Right forelimb (tissue), 1 donor: ENCODE measurements around the gene MEAK7.

ENCODE experiments used
- DNase-seq: peaks from one replicate; pipeline ENCODE4 v3.0.0-alpha.2; 2018

The MEAK7 gene, protein sequence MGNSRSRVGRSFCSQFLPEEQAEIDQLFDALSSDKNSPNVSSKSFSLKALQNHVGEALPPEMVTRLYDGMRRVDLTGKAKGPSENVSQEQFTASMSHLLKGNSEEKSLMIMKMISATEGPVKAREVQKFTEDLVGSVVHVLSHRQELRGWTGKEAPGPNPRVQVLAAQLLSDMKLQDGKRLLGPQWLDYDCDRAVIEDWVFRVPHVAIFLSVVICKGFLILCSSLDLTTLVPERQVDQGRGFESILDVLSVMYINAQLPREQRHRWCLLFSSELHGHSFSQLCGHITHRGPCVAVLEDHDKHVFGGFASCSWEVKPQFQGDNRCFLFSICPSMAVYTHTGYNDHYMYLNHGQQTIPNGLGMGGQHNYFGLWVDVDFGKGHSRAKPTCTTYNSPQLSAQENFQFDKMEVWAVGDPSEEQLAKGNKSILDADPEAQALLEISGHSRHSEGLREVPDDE

DNA sequence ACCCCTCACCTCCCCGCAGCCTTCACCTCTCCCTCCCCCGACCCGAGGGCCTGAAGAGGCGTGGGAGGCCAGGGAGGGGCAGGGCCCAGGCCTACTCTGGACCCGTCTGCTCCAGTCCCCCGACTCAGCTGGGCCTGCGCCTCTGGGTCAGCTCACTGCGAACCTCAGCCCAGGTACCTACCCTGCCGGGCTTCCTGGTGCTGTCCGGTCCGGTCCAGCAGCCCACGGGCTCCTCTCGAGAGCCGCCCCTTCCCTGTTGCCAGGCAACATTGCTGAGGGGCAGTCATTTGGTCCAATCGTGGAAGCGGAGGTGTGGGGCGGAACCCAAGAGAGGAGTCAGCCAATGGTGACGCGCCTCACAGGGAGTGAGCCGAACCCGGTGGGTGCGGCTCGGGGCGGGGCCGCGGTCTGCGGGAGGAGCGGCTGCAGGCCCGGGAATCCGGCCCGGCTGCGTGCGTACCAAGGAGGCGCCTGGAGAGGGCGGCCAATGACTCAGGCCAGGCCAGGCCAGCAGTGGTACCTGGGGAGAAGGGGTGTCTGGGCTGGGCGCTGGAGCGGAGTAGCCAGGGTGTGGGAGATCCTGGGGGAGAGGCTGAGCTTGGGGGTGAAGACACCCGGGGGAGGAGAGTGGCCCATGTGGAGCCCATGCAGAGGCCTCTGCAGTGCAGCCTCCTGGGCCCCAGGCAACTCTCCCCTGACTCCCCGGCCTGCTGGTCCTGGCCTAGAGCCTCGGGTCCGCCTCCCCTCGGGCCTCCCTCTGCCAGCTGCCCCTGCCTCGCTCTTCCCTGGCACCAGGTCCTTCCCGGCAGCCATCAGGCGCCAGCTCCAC lies at the start of gene MEAK7:
Gene MEAK7 (minus strand): TSS at position 240 of the 829 bp plus-strand sequence. CDS start 6,573 bp downstream, outside the sequence.
- DNase-seq, result peak; percentile 100

DNA sequence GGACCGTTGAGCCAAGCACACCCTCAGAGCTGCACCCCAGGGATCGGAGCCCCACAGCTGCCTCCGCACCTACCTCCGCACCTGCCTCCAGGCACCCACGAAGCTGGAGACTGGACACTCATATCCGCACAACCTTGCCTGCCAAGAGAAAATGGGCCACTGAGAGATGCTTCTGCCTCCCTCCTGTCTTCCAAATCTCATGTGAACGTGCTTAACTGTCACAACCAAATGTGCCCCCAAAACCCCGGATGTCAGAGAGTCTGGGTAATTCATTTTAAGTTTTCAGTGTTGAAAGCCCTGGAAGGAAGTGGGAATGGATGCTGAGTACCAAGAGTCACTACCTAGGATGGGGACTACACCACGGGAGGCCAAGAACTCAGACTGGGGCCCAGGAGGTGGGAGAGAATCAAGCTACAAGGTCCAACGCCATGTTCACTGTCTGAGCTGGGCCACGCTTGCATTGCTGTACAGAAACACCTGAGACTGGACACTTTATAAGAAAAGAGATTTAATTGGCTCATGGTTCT lies 49.5 kb upstream of the MEAK7 start:
- DNase-seq, result no peak

DNA sequence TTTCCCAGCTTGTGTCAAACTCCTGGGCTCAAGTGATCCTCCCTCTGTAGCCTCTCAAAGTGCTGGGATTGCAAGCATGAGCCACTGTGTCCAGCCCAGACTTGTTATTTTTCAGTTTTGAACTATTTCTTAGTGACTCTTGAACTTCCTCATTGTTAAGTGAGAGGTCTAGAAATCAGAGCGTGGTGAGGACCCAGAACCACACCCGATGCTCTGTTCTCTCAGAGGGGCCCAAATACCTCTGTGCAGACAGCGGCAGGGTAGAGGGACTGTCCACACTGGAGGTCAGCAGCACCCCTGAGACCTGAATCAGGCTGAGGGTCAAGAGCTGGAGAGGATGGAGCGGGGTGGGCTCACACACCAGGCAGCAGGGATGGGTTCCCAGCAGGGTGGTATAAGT lies 47.7 kb upstream of the MEAK7 start:
- no peak for DNase-seq

DNA sequence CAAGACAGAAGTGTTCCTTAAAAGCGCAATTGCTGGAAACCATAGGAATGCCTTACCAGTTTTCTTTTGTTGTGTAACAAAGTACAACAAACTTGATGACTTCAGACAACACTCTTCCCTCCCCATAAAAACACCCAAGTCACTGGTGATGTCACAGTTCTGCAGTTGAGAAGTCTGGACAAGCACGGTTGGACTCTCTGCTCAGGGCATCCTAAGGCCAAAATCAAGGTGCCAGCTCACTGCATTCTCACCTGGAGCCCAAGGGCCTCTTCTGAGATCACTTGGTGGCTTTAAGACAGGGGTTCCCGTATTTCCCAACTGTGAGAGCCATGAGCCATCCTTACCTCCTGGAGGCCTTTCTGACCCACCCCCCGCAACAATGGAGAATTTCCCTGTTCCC lies 45.6 kb upstream of the MEAK7 start:
- no peak for DNase-seq

DNA sequence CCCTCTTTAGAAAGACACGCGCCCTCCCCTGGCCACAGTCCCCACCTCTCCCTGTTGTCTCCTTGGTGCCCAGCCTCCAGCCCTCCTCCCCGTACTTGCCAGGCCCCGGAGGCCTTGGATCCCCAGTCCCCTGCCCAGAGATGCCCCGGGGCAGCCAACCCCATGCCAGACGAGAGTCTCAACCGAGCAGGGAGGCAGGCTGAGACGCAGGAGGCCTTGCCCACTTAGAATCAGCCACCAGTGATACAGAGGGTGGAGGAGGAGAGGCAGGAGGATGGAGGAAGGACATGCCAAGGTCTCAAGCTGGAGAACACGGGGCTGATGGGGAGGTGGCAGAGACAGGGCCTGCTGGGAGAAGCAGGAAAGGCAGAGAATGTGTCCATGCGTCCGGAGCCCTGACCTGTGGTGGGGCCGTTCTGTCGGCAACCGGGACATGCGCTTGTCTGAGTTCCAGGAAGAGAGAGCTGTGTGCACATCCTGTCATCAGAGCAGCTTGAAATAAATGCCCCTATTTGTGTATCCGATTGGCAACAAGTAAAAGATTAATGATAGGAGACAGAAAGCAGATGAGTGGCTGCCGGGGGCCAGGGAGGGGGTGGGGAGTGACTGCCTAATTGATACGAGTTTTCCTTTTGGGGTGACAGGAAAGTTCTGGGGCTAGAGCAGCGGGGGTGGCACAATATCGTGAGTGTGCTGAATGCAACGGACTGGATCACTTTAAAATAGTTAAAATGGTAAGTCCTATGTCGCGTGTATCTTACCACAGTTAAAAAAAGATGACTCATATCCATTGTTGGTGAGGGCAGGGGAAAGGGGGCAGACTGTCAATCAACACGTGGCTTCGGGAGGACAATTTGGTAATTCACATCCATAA lies 44.7 kb upstream of the MEAK7 start:
- DNase-seq, result no peak

DNA sequence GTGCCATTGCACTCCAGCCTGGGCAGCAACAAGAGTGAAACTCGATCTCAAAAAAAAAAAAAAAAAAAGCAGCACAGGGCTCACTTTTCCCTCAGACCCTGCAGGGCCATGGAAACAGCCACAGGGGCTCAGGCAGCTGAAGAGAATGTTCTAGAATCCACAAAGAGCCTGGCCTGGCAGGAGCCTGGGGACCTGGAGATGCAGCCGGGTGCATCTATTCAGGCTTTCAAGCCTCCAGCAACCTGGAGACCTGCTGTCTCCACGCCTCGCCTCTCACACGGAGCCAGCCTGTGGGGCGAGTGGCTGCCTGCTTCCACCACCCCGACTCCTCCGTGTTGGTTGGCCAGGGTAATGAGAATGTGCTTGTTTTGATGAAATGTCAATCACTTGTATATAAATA lies 44.0 kb upstream of the MEAK7 start:
- no peak for DNase-seq

DNA sequence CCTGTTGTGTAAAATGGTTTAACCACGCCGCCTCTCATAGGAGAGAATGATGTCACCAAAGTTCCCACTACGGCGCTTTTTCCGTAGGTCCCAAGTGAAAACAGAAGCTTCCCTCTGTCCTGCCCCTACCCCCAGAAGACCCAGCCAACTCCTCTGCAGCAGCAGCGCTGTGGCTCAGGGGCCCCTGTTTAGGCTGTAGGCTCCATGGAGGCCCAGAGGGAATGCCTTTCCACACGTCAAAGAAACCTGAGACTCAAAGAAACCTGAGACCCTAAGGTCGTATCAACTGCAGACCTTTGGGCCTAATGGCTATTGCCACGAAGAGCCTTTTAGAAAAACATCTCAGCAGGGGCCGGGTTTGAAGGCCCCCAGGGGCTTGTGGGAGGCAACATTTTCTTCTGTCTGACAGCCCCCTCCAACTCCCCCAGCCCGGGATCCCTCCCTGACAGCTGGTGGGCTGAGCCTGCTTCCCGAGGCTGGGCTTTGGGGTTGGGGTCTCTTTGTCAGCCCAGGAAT lies 43.1 kb upstream of the MEAK7 start:
- no peak for DNase-seq

DNA sequence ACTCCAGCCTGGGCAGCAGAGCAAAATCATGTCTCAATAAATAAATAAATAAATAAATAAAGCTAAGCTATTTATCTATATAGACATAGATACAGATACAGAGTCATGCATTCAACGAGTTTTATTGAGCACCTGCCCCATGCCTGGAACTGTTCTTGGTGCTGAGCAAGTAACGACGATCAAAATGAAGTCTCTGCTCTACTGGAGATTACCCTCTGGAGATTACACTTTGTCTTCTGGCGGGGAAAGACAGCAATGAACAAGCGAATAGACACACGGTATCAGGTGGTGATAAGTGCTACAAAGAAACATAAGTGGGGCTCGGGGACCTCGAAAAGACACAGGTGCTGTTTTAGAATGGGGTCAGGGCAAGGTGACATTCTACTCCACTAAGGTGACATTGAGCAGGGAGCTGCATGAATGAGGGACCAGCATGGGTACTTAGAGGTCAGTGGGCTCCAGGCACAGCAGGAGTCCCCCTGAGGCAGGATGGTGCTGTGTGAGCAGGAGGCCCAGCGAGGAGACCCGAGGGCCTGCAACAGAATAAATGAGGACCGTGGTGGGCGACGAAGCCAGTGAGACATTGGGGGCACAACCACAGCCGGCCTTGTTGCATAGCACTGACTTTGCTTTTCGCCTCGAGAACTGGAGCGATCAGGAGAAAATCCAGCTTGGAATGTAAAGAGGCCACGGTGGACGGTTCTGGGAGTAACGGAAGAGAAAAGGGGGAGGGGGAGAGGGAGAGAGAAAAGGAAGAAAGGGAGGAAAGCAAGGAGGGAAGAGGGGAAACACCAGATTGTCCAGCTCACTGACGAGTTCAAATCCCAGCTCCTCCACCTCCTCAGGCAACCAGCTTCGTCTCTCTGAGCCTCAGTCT lies 42.4 kb upstream of the MEAK7 start:
- DNase-seq, result no peak

DNA sequence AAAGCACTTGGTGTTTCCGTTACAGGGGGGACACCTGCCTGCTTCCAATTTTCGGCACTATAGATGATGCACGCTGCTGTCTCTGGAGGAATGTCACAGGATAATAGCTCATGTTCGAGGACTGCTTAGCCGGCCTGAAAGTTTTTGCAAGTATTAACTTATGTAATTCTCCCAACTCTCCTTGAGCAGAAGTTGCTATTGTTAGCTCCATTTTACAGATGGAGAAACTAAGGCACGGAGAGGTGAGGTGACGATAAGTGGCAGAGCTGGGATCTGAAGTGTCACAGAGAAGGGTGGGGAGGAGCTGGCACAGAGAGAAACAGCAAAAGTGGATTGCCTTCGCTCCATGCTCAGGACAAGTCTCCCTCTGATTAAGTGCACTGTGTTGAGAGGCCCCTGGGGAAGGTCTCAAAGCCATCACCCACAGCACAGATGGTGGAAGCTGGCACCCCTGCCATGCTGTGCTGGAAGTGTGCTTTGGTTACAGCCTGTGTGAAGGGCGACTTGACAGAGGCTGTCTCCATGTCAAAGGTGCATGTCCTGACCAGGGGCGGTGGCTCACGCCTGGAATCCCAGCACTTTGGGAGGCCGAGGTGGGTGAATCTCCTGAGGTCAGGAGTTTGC lies 40.8 kb upstream of the MEAK7 start:
- no peak for DNase-seq

DNA sequence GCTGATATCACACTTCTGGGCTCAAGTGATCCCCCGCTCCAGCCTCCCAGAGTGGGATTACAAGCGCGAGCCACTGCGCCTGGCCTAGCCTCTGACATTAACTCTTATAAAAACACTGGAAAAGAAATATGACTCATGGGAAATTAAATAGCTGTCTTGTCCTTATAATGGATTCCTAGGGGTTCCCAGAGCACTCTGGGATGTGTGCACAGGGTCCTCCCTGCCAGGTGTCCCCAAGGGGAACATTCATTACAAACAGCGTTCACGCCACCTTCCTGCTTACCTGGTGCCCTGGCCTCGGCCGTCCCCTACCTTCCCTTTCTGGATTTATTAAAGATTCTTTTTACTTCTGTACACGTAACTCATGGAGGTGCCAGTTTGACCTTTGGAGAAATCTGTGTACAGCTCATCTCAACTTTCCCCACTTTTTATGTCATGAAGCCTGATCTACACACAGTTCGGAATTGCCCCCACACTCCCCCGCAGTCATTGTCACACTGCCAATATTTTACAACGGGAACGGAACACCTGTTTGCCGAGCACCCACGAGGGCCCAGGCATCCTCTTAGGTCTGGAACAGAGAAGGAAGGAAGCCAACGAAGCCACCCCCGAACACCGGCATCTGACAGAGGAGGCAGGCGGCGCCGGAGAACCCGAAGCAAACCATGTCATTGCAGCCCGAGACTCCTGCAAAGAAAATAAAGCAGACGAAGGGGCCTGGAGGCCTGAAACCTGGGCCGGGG lies 39.7 kb upstream of the MEAK7 start:
- no peak for DNase-seq

DNA sequence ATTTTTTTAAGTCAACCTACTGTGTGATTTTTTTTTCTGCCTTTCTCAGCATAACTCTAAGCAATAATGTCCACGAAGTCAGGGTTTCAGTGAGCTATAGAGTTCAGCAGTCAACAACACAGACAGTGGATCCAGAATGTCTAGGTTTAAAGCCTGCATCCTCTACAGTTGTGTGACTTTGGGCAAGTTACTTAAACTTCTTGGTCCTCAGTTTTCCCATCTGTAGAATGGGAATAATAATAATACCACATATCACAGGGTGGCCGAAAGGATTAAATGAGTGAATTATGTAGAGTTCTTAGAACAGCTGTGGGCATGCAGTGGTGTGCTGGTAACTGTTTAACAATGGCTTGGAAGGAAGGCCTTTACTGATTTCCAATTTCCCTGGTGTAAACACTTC lies 38.8 kb upstream of the MEAK7 start:
- no peak for DNase-seq

DNA sequence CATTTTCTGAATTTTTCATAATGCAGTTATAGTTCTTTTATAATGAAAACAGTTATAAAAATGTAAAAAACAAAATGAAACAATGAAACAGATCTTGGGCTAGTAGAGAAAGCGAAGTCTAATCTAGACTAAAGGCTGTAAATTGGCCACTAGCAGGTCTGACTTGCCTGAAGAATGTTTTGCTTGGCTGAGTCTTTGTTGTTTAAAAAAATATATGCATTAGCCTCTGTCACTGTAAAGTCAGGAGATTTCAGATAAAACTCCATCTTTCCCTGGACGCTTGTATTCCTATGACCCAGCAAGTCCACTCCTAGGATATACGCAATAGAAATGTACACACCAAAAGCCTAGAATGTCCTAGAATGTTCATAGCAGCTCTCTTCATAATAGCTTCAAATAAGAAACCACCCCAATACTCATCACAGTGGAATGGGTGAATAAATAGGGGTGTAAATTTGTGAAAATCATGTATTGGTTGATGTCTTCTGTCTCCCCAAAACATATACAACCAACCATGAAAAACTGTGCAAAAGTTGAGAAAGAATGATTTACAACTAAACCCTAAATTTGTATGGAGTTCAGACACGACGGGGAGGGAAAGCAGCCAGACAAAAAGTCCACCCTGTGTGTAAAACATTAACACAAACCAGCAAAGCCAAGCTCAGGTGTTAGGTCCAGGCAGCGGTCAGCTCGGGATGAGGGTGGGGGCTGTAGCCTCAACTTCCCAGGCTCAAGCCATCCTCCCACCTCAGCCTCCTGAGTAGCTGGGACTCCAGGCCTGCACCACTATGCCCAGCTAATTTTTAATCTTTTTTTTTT lies 37.7 kb upstream of the MEAK7 start:
- DNase-seq, result no peak

DNA sequence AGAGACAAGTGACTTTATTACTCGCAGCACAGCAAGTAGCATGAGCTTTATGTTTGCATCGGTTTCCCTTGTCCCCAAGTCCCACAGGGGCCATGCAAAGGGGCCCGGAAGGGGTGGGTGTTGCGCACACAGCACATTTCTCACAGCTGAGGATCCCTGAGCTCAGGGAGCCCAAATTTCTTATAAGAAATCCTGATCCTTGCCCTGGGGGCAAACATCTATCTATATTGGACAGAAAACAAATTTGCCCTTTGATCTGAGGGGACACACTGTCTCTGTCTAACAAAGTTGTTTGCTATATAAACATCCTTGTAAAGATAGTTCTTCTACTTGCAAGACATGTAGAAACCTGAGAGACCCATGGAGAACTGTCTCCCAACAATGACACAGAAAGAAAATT lies 35.7 kb upstream of the MEAK7 start:
- DNase-seq, result no peak

DNA sequence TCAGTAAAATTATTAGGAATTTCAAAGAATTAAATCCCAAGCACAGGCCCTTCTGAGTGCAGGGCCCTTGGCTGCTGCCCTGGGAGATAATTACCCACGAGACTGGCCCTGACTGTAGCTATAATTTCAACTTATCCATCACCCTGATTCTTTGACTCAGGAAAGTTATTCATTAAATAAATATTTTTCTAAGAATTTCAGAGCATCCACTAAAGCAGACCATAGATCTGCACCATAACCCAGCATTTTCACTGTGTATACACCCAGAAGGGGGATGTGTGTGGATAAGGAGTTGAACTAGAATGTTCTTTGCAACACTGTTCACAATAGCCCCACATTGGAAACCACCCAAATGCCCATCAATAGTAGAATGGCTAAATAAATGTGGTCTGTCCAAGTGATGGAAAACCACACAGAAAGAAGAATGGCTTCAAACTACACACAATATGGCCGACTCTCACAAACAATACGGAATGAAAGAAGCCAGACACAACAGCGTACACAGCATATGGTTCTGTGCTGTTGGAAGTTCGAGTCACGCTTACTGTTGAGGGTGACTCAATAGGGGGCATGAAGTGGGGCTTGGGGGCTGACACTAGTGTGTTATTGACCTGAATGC lies 33.9 kb upstream of the MEAK7 start:
- no peak for DNase-seq

DNA sequence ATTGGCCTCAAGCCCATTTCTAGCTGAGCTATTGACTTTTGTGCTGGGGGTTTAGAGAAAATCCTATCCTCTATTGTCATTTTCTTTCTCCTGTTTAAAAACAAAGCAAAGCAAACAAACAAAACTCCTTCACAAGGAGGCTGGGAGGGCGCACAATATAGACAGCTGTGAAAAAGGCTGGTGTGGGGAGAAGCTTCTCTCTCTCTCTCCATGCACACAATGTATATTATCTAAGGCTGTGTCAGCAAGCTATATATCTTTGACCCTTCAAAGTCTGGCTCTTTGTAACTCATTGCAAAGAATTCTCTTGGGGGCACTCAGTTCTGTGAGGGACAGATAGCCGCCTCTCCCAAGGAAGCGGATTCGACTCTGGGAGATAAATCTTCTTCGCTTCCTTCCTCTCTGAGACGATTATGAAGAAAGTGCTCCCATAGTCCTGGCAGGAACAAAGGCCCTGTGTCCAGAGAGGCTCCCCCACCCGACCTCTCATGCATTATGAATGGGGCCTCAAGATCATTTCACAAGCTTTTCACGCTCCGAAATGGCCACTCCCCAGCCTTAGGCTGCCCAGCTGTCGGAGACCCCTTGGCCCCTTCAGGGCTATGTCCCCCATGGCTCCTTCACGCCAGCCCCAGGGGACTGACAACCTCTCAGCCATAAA lies 33.2 kb upstream of the MEAK7 start:
- no peak for DNase-seq

DNA sequence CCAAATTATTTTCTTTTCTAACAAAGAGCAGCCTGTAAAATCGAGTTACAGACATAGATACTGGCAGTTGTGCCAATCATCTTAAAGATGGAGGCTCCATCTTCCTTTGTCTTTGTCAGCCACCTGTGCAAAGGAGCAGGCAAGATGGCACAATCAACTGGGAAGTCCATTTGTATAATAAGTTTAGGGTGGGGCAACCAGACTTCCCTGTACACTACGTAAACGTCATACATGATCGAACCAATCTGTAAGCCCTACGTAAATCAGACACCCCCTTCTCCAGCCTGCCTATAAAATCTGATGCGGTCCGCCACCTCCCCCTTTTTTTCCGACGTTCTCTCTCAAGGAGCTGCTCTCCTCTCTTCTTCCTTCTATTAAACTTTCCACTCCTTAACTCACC lies 31.4 kb upstream of the MEAK7 start:
- no peak for DNase-seq

DNA sequence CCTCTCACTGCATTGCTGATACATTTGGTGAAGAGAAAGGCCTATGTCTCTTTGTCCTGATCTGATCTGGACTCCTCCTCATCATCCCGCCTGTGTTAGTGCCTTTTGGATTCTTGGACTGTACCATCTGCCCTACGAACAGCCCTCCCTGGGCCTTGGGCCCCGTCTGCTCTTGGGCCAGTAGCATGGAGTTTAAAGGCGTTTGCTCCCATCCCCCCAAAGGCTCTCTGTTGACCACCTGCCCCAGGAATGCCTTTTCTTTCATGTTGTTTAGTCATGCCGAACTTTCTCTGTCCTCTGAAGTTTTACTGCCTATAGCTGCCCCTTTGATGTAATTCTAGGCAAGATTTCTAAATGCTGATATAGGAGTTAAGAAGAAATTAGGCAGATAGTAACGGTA lies 30.9 kb upstream of the MEAK7 start:
- no peak for DNase-seq

DNA sequence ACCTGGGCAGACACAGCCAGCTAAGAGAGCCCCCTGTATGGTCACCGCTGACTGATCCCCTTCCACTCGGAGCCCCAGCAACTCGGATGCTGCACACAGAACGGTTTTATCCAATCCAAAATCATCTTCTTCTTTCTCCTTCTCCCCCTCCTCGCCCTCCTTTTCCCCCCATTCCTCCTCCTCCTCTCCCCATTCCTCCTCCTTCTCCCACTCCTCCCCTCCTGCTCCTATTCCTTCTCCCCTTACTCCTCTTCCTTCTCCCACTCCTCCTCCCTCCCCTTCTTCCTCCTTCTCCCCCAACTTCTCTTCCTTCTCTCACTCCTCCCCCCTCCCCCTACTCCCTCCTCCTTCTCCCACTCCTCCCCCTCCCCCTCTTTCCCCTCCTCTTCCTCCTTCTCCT lies 30.4 kb upstream of the MEAK7 start:
- no peak for DNase-seq
